Panc1 (cell line): ENCODE measurements around the gene RAPGEF5. TPM values are rescaled to one million over a fixed set of nuclear protein-coding genes. Genes with fewer than 3 reads are reported as not detected.

Experiments
- ATAC-seq: fragments of 200-7000 bp; cut with Tn5 transposase; 2 replicates; pipeline ENCODE4 v1.9.1; 2020; ENCODE audit warnings: mild to moderate bottlenecking, moderate library complexity
- BruUV-seq: library from RNA; stranded (reverse); fragments of 400-500 nt; replicated peaks from 2 replicates; lab custom pipeline; 2021; lab: Mats Ljungman, UMichigan
- CTCF ChIA-PET: fragments of 300-600 bp; sonication (Branson Sonifier 250); formaldehyde crosslinking; loops from one replicate; lab custom pipeline; 2022; ENCODE audit warnings: antibody characterized with exemption; lab: Charles Lee
- POLR2A ChIA-PET: fragments of 300-600 bp; sonication (Branson Sonifier 250); formaldehyde crosslinking; loops from one replicate; lab custom pipeline; 2022; ENCODE audit warnings: antibody characterized with exemption; lab: Charles Lee
- DNase-seq: peaks from one replicate; pipeline ENCODE4 v3.0.0-alpha.2; 2010; ENCODE audit warnings: low read depth, low spot score
- H3K27ac ChIP-seq: 2 replicates; pipeline ENCODE4 v1.5.1; 2011; ENCODE audit warnings: mild to moderate bottlenecking, low read length, inconsistent platforms
- H3K27me3 ChIP-seq: fragments of 200-500 bp; sonication (Bioruptor generic); 2 replicates; pipeline ENCODE4 v1.6.0; 2014; ENCODE audit warnings: low read length, inconsistent platforms; ENCODE audit not compliant: control insufficient read depth, insufficient read depth
- H3K36me3 ChIP-seq: fragments of 200-500 bp; sonication (Bioruptor generic); 2 replicates; pipeline ENCODE4 v1.5.1; 2014; ENCODE audit warnings: inconsistent platforms, mild to moderate bottlenecking, low read length, moderate library complexity; ENCODE audit not compliant: control insufficient read depth, insufficient read depth
- H3K4me1 ChIP-seq: 2 replicates; pipeline ENCODE4 v1.5.1; 2011; ENCODE audit warnings: inconsistent platforms, mild to moderate bottlenecking, low read length, moderate library complexity; ENCODE audit not compliant: control insufficient read depth, insufficient read depth
- H3K4me3 ChIP-seq, 2 experiments: 2 replicates each; pipeline ENCODE4 v1.5.1; 2011 to 2012; ENCODE audit warnings: low read depth in 2 of 2, low read length in 2 of 2, mild to moderate bottlenecking in 2 of 2, inconsistent platforms in 1 of 2, moderate library complexity in 1 of 2
- H3K9me3 ChIP-seq: fragments of 200-500 bp; sonication (Bioruptor generic); 2 replicates; pipeline ENCODE4 v1.5.1; 2014; ENCODE audit warnings: low read depth, mild to moderate bottlenecking, inconsistent platforms, low read length, moderate library complexity; ENCODE audit not compliant: control insufficient read depth, insufficient read depth
- CTCF ChIP-seq: fragments of 450-650 bp; IDR thresholded peaks from 2 replicates; pipeline ENCODE4 v1.5.1; 2017; ENCODE audit warnings: mild to moderate bottlenecking
- POLR2AphosphoS5 ChIP-seq: IDR thresholded peaks from 2 replicates; pipeline ENCODE4 v1.6.1; 2012; ENCODE audit warnings: mild to moderate bottlenecking, low read depth, low read length, moderate library complexity
- REST ChIP-seq, 2 experiments: IDR thresholded peaks; 2 replicates each; pipeline ENCODE4 v1.6.1; 2011 to 2012; ENCODE audit warnings: low read depth in 2 of 2, control low read depth in 1 of 2, low read length in 1 of 2, mild to moderate bottlenecking in 1 of 2, moderate library complexity in 1 of 2; ENCODE audit not compliant: insufficient read depth in 1 of 2
- SIN3A ChIP-seq: IDR thresholded peaks from 2 replicates; pipeline ENCODE4 v1.6.1; 2012; ENCODE audit warnings: low read depth, mild to moderate bottlenecking, low read length, moderate library complexity, borderline replicate concordance; ENCODE audit not compliant: insufficient read depth
- TCF7L2 ChIP-seq: IDR thresholded peaks from 2 replicates; pipeline ENCODE4 v1.6.1; 2011; ENCODE audit warnings: mild to moderate bottlenecking, low read depth, low read length, inconsistent platforms
- in situ Hi-C: cut with HindIII; loops from 2 replicates; pipeline ENCODE4 v1.10.0; 2016; ENCODE audit warnings: low sequenced_read_pairs, low pct_unique_long_range_greater_than_20kb
- intact Hi-C: fragments of 100-400 bp; cut with micrococcal nuclease; formaldehyde crosslinking; loops from one replicate; pipeline ENCODE4 v1.10.0; 2022; ENCODE audit not compliant: unreplicated experiment
- total RNA-seq: library from RNA; stranded (reverse); gene quantifications from one replicate; pipeline ENCODE4 v1.2.1, GENCODE V29; 2021; ENCODE audit not compliant: unreplicated experiment

The RAPGEF5 gene
- total RNA-seq, 1 experiment from 2014 or later = 1.4 TPM

- Histone ChIP-seq H3K4me1 (no peaks in the 10 kb centered on the region), H3K9me3 (no peaks in the 10 kb centered on the region), H3K36me3 (no peaks in the 10 kb centered on the region), H3K27ac (no peak overlapping the region), H3K27me3 (no peaks in the 10 kb centered on the region; the same call in 1 of the 2 replicates), H3K4me3 (no peak overlapping the region)
- in situ Hi-C loops = no loop called here
- intact Hi-C loops = no loop called here
- no TSS peak for BruUV-seq
- no peak for ATAC-seq
- CTCF ChIA-PET = no interaction called here
- POLR2A ChIA-PET = no interaction called here
- no peak for DNase-seq
- no peak for TF ChIP-seq SIN3A
Observed at GRCh38 chr7:22128528-22128920, 228.4 kb downstream of the RAPGEF5 start.

GRCh38 chr7:22127835-22128527 is 229.0 kb downstream of the RAPGEF5 start:
- ChIA-PET CTCF (no interaction called here), POLR2A (interaction anchor here (0.6 kb wide), 1 partner anchor 65 kb away, joined by 3 read pairs; no protein-coding TSS in a partner anchor)
- ATAC-seq (no peak), DNase-seq (no peak)
- no peak overlapping the region for H3K4me3 ChIP-seq
- TF ChIP-seq REST (IDR thresholded peaks at IDR 0.05; ENCODE audit: insufficient read depth in 1 of 2, low read depth in 2 of 2, low read length in 1 of 2) (no peak), SIN3A (no peak), TCF7L2 (no peak), POLR2AphosphoS5 (no peak), CTCF (no peak)
- H3K27me3 ChIP-seq = no peaks in the 10 kb centered on the region; the same call in 1 of the 2 replicates
- no peaks in the 10 kb centered on the region for H3K9me3 ChIP-seq
- in situ Hi-C loops = no loop called here
- H3K36me3 ChIP-seq = no peaks in the 10 kb centered on the region
- no TSS peak for BruUV-seq
- H3K27ac ChIP-seq = no peak overlapping the region
- intact Hi-C loops = no loop called here
- H3K4me1 ChIP-seq = no peaks in the 10 kb centered on the region

GRCh38 chr7:22125436-22125835 is 231.5 kb downstream of the RAPGEF5 start:
- in situ Hi-C loops = no loop called here
- no peak for DNase-seq
- intact Hi-C loops = no loop called here
- no peak overlapping the region for H3K4me3 ChIP-seq
- no peak overlapping the region for H3K27ac ChIP-seq
- ChIA-PET POLR2A (no interaction called here), CTCF (no interaction called here)
- H3K9me3 ChIP-seq = no peaks in the 10 kb centered on the region
- BruUV-seq = no TSS peak
- no peaks in the 10 kb centered on the region for H3K4me1 ChIP-seq
- no peaks in the 10 kb centered on the region; the same call in 1 of the 2 replicates for H3K27me3 ChIP-seq
- no peak for TF ChIP-seq CTCF
- no peak for TF ChIP-seq REST (IDR thresholded peaks at IDR 0.05; ENCODE audit: insufficient read depth in 1 of 2, low read depth in 2 of 2, low read length in 1 of 2)
- no peak for TF ChIP-seq POLR2AphosphoS5
- TF ChIP-seq TCF7L2 = no peak
- no peak for TF ChIP-seq SIN3A
- no peak for ATAC-seq
- H3K36me3 ChIP-seq = no peaks in the 10 kb centered on the region
